IMR-90 (cell line): ENCODE measurements around the gene ACE. TPM values are rescaled to one million over a fixed set of nuclear protein-coding genes. Genes with fewer than 3 reads are reported as not detected.

Source experiments
- ATAC-seq: fragments of 200-7000 bp; cut with Tn5 transposase; 2 replicates; pipeline ENCODE4 v1.9.1; 2020; ENCODE audit warnings: low read depth, mild to moderate bottlenecking, moderate library complexity
- BruUV-seq: library from RNA; stranded (reverse); fragments of 400-500 nt; replicated peaks from 2 replicates; lab custom pipeline; 2021; lab: Mats Ljungman, UMichigan
- CTCF ChIA-PET: fragments of 300-600 bp; formaldehyde crosslinking; extraction: SDS; loops from one replicate; lab custom pipeline; 2021; ENCODE audit warnings: antibody characterized with exemption; lab: Yijun Ruan, JAX
- POLR2A ChIA-PET: fragments of 300-600 bp; sonication (Branson Sonifier 250); formaldehyde crosslinking; loops from one replicate; lab custom pipeline; 2022; ENCODE audit warnings: antibody characterized with exemption; ENCODE audit not compliant: unreplicated experiment; lab: Charles Lee
- DNase-seq: peaks from one replicate; pipeline ENCODE4 v3.0.0; 2013
- H2AFZ ChIP-seq: replicated peaks from 2 replicates; pipeline ENCODE3; 2013; ENCODE audit warnings: low read length, mild to moderate bottlenecking; ENCODE audit not compliant: poor library complexity
- H2AK5ac ChIP-seq: 2 replicates; pipeline ENCODE4 v1.6.1; 2013; ENCODE audit warnings: low read depth, low read length, inconsistent platforms
- H2AK9ac ChIP-seq: replicated peaks from 2 replicates; pipeline ENCODE3; 2013; ENCODE audit warnings: mild to moderate bottlenecking, low read depth, low read length, moderate library complexity; ENCODE audit not compliant: poor library complexity
- H2BK120ac ChIP-seq: 2 replicates; pipeline ENCODE4 v1.6.1; 2013; ENCODE audit warnings: low read depth, low read length, inconsistent platforms
- H2BK15ac ChIP-seq: 3 replicates; pipeline ENCODE4 v1.6.1; 2013; ENCODE audit warnings: low read depth, low read length, inconsistent platforms
- H2BK20ac ChIP-seq: 2 replicates; pipeline ENCODE4 v1.6.1; 2013; ENCODE audit warnings: low read depth, mild to moderate bottlenecking, inconsistent platforms, low read length, moderate library complexity
- H2BK5ac ChIP-seq: 2 replicates; pipeline ENCODE4 v1.6.1; 2013; ENCODE audit warnings: mild to moderate bottlenecking, low read depth, low read length, inconsistent platforms; ENCODE audit not compliant: poor library complexity, severe bottlenecking
- H3K14ac ChIP-seq: replicated peaks from 2 replicates; pipeline ENCODE4 v1.6.1; 2013; ENCODE audit warnings: low read depth, low read length, inconsistent platforms
- H3K18ac ChIP-seq: 2 replicates; pipeline ENCODE4 v1.6.1; 2013; ENCODE audit warnings: low read depth, low read length, control low read depth
- H3K23ac ChIP-seq: 2 replicates; pipeline ENCODE4 v1.6.1; 2013; ENCODE audit warnings: low read depth, low read length, inconsistent platforms
- H3K27ac ChIP-seq: 2 replicates; pipeline ENCODE4 v1.5.1; 2013; ENCODE audit warnings: mild to moderate bottlenecking, control low read depth, low read length; ENCODE audit not compliant: insufficient read depth
- H3K27me3 ChIP-seq: 2 replicates; pipeline ENCODE4 v1.6.1; 2013; ENCODE audit warnings: low read length; ENCODE audit not compliant: control insufficient read depth, insufficient read depth
- H3K36me3 ChIP-seq: 2 replicates; pipeline ENCODE4 v1.6.1; 2013; ENCODE audit warnings: low read length, mixed read lengths; ENCODE audit not compliant: control insufficient read depth, insufficient read depth
- H3K4ac ChIP-seq: 2 replicates; pipeline ENCODE4 v1.6.1; 2013; ENCODE audit warnings: low read depth, low read length, inconsistent platforms
- H3K4me1 ChIP-seq: 2 replicates; pipeline ENCODE4 v1.6.1; 2013; ENCODE audit warnings: low read length, mixed read lengths; ENCODE audit not compliant: control insufficient read depth, insufficient read depth
- H3K4me2 ChIP-seq: 2 replicates; pipeline ENCODE4 v1.6.1; 2013; ENCODE audit warnings: low read depth, mild to moderate bottlenecking, control low read depth, low read length, moderate library complexity
- H3K4me3 ChIP-seq: 2 replicates; pipeline ENCODE4 v1.5.1; 2013; ENCODE audit warnings: low read depth, mild to moderate bottlenecking, control low read depth, low read length, moderate library complexity; ENCODE audit not compliant: insufficient read depth
- H3K56ac ChIP-seq: 2 replicates; pipeline ENCODE4 v1.6.1; 2013; ENCODE audit warnings: low read length, inconsistent platforms; ENCODE audit not compliant: insufficient read depth; ENCODE audit errors: extremely low read depth
- H3K79me1 ChIP-seq, 2 experiments: 2 replicates each; pipeline ENCODE4 v1.6.1; 2013; ENCODE audit warnings: low read length in 2 of 2, inconsistent platforms in 1 of 2, low read depth in 1 of 2
- H3K9ac ChIP-seq: 2 replicates; pipeline ENCODE4 v1.6.1; 2013; ENCODE audit warnings: low read depth, low read length, control low read depth
- H3K9me1 ChIP-seq: 2 replicates; pipeline ENCODE4 v1.6.1; 2013; ENCODE audit warnings: low read length, inconsistent platforms; ENCODE audit not compliant: insufficient read depth
- H3K9me3 ChIP-seq: 2 replicates; pipeline ENCODE4 v1.6.1; 2013; ENCODE audit warnings: low read length; ENCODE audit not compliant: control insufficient read depth, insufficient read depth
- H4K20me1 ChIP-seq: 2 replicates; pipeline ENCODE4 v1.6.1; 2013; ENCODE audit warnings: low read length, inconsistent platforms; ENCODE audit not compliant: insufficient read depth
- H4K5ac ChIP-seq: 2 replicates; pipeline ENCODE4 v1.6.1; 2013; ENCODE audit warnings: mild to moderate bottlenecking, low read depth, low read length, control low read depth
- H4K8ac ChIP-seq, 2 experiments: 2 replicates each; pipeline ENCODE4 v1.6.1; 2013; ENCODE audit warnings: low read depth in 2 of 2, low read length in 2 of 2, control low read depth in 1 of 2, inconsistent platforms in 1 of 2
- H4K91ac ChIP-seq: 2 replicates; pipeline ENCODE4 v1.6.1; 2013; ENCODE audit warnings: low read depth, low read length, inconsistent platforms; ENCODE audit not compliant: insufficient read depth
- CEBPB ChIP-seq: IDR thresholded peaks from 2 replicates; pipeline ENCODE4 v1.6.1; 2012; ENCODE audit warnings: low read depth, low read length, improper control_type of control experiment
- CHD1 ChIP-seq: IDR thresholded peaks from 2 replicates; pipeline ENCODE4 v1.6.1; 2012; ENCODE audit warnings: low read depth, low read length, improper control_type of control experiment
- CTCF ChIP-seq: conservative IDR thresholded peaks from 2 replicates; pipeline ENCODE4 v1.5.1; 2012; ENCODE audit warnings: mild to moderate bottlenecking, low read depth, low read length, improper control_type of control experiment
- ELK1 ChIP-seq: fragments of 150-350 bp; IDR thresholded peaks from 2 replicates; pipeline ENCODE4 v1.6.1; 2016; ENCODE audit warnings: low read depth, mild to moderate bottlenecking, low read length, moderate library complexity, borderline replicate concordance
- FOS ChIP-seq: fragments of 150-350 bp; IDR thresholded peaks from 2 replicates; pipeline ENCODE4 v1.6.1; 2016; ENCODE audit warnings: low read depth, low read length
- MAFK ChIP-seq: IDR thresholded peaks from 2 replicates; pipeline ENCODE4 v1.6.1; 2012; ENCODE audit warnings: low read depth, low read length, improper control_type of control experiment
- MAZ ChIP-seq: IDR thresholded peaks from 2 replicates; pipeline ENCODE4 v1.6.1; 2012; ENCODE audit warnings: low read depth, mild to moderate bottlenecking, low read length, improper control_type of control experiment, moderate library complexity, borderline replicate concordance
- MXI1 ChIP-seq: IDR thresholded peaks from 2 replicates; pipeline ENCODE4 v1.6.1; 2012; ENCODE audit warnings: low read depth, mild to moderate bottlenecking, low read length, moderate library complexity, borderline replicate concordance
- POLR2A ChIP-seq: IDR thresholded peaks from 2 replicates; pipeline ENCODE4 v1.6.1; 2012; ENCODE audit warnings: mild to moderate bottlenecking, low read depth, low read length
- RAD21 ChIP-seq: IDR thresholded peaks from 2 replicates; pipeline ENCODE4 v1.6.1; 2012; ENCODE audit warnings: low read length, improper control_type of control experiment
- RCOR1 ChIP-seq: IDR thresholded peaks from 2 replicates; pipeline ENCODE4 v1.6.1; 2012; ENCODE audit warnings: mild to moderate bottlenecking, low read length, improper control_type of control experiment; ENCODE audit not compliant: insufficient replicate concordance
- RFX5 ChIP-seq: IDR thresholded peaks from 2 replicates; pipeline ENCODE4 v1.8.0; 2012; ENCODE audit warnings: low read depth, mild to moderate bottlenecking, low read length, moderate library complexity
- SMC3 ChIP-seq: fragments of 150-350 bp; IDR thresholded peaks from 2 replicates; pipeline ENCODE4 v1.6.1; 2016; ENCODE audit warnings: low read depth, mild to moderate bottlenecking, antibody characterized with exemption, low read length, moderate library complexity
- USF2 ChIP-seq: fragments of 150-350 bp; IDR thresholded peaks from 2 replicates; pipeline ENCODE4 v1.6.1; 2017; ENCODE audit warnings: mild to moderate bottlenecking, antibody characterized with exemption, low read length, low read depth
- WGBS, 2 experiments: methylation state at CpG; one replicate each; pipeline versions ENCODE4 v1.1.5 to v1.1.7; 2013; ENCODE audit warnings: missing lambda C conversion rate in 2 of 2; ENCODE audit not compliant: insufficient read length in 1 of 2; ENCODE audit errors: extremely low coverage in 2 of 2; 5-methylcytosine and 5-hydroxymethylcytosine counted together
- dilution Hi-C: fragments of 300-500 bp; cut with HindIII; formaldehyde crosslinking; loops from one replicate; pipeline ENCODE4 v1.14.3; 2018; ENCODE audit warnings: low sequenced_read_pairs; ENCODE audit not compliant: unreplicated experiment
- in situ Hi-C: fragments of 300-500 bp; cut with MboI; formaldehyde crosslinking; loops from 3 replicates; pipeline ENCODE4 v1.14.3; 2019; ENCODE audit warnings: low sequenced_read_pairs, inconsistent platforms, mixed read lengths
- intact Hi-C: fragments of 100-400 bp; cut with micrococcal nuclease; formaldehyde crosslinking; loops from 2 replicates; pipeline ENCODE4 v1.10.0; 2022
- polyA plus RNA-seq, 3 experiments: library from polyadenylated mRNA; depleted of rRNA; stranded (reverse); fragments of >200 nt; gene quantifications; 2 replicates each; pipeline ENCODE4 v1.2.3, GENCODE V29; 2012; ENCODE audit warnings: low replicate concordance in 1 of 3
- total RNA-seq: library from RNA; depleted of rRNA; stranded (reverse); fragments of >200 nt; gene quantifications from 2 replicates; pipeline ENCODE4 v1.2.3, GENCODE V29; 2012

ACE gene
- total and polyA plus RNA-seq, 2 of the 4 experiments (the other 2 are of a cell fraction), result 1.4 to 5.8 TPM

- intact Hi-C loops (no loop called here), in situ Hi-C loops (no loop called here), dilution Hi-C loops (no loop called here)
- Histone ChIP-seq H4K20me1 (no peaks in the 10 kb centered on the region), H3K4me1 (peaks cover 4% of the 10 kb centered on the region), H4K5ac (no peak overlapping the region), H3K79me1 (no peaks in the 10 kb centered on the region), H4K91ac (no peak overlapping the region), H3K27ac (no peak overlapping the region), H3K23ac (no peak overlapping the region), H2BK120ac (no peak overlapping the region), H3K27me3 (peaks cover 2% of the 10 kb centered on the region), H3K14ac (no peak overlapping the region), H3K9me1 (peaks cover 9% of the 10 kb centered on the region), H2AK9ac (no peak overlapping the region), H3K9me3 (no peaks in the 10 kb centered on the region), H2BK5ac (no peak overlapping the region), H3K56ac (no peak overlapping the region), H2AK5ac (0 out of 2 replicates have a peak overlapping the region, but pooled peaks have one; percentile 3), H4K8ac (no peak overlapping the region), H2BK15ac (no peak overlapping the region), H3K4me2 (no peak overlapping the region), H3K4me3 (no peak overlapping the region), H3K18ac (no peak overlapping the region), H3K36me3 (no peaks in the 10 kb centered on the region), H3K9ac (no peak overlapping the region), H2AFZ (no peak overlapping the region), H2BK20ac (no peak overlapping the region), H3K4ac (no peak overlapping the region)
- DNase-seq (no peak), ATAC-seq (no peak)
- POLR2A ChIA-PET, result no interaction called here
- CTCF ChIA-PET, result no interaction called here
- no CpG with 5 or more reads among the region's 3 CpGs for WGBS, 2 experiments
- no TSS peak for BruUV-seq
- TF ChIP-seq CHD1, result no peak
- TF ChIP-seq ELK1, result no peak
- no peak for TF ChIP-seq CTCF
- no peak for TF ChIP-seq POLR2A
- TF ChIP-seq SMC3, result no peak
- TF ChIP-seq RCOR1, result no peak
- TF ChIP-seq MXI1, result no peak
- no peak for TF ChIP-seq USF2
- TF ChIP-seq FOS, result no peak
- no peak for TF ChIP-seq CEBPB
- no peak for TF ChIP-seq MAZ
- TF ChIP-seq MAFK, result no peak
- TF ChIP-seq RAD21, result no peak
- TF ChIP-seq RFX5, result no peak
These were observed 13.1 kb upstream of the ACE start for GRCh38 chr17:63463771-63464170.
